RKO (cell line): ENCODE data around the gene SPOCK1.

ENCODE experiments used
- DNase-seq: peaks from one replicate; pipeline ENCODE4 v3.0.0-alpha.2; 2016; ENCODE audit warnings: low spot score

The SPOCK1 gene

DNA sequence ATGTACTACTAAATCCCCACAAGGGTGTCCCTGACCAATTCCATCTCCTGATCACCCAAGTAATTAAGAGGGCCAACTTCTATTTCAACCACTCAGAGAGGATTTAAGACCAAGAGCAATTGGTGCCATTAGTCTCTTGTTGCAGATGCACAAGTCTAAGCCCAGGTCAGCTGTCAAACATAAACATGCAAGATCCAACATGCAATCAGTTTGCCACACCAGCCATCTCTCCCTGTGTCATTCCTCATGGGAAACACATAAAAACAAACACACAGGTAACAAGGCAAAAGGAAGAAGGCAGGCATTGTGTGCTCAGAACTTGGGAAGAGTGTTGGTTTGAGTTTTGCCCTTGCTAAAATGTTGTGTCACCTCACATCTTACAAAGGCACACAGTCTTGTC is 139.2 kb downstream of the SPOCK1 start:
- DNase-seq, result no peak

DNA sequence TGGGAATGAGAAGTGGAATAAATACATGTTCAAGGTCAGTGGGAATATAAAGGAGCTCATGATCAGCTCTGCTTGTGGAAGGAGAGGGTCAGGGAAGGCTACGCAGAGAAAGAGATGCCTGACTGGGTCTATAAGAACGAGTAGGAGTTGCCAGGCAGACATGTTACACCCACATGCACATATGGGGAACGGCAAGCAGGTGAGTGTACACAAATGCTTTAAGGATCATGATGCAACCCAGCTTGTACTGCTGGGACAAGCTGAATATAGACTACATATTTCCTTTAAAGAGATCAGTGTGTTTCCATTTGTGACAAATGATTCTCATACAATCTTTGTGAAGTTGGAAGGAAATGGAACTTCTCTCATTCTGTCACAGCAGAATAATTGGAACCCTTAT is 141.7 kb downstream of the SPOCK1 start:
- no peak for DNase-seq

DNA sequence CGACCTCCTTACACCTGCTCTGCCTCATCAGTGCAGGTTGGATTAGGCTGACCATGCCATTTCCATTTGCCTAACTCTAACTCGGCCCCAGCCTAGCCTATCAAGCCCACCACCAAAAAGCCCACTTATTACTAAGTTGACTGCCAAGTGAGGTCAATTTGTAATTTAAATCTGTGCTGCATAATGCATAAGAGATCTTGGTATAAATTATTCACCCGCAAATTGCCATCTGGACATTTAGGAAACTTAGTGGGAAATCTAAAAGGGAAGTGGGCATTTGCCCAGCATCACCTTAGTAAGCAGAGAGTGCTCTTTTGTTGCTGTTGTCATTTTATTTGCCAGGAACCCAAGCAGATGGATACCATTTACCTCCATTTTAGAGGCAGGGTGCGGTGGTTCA is 143.0 kb downstream of the SPOCK1 start:
- no peak for DNase-seq

DNA sequence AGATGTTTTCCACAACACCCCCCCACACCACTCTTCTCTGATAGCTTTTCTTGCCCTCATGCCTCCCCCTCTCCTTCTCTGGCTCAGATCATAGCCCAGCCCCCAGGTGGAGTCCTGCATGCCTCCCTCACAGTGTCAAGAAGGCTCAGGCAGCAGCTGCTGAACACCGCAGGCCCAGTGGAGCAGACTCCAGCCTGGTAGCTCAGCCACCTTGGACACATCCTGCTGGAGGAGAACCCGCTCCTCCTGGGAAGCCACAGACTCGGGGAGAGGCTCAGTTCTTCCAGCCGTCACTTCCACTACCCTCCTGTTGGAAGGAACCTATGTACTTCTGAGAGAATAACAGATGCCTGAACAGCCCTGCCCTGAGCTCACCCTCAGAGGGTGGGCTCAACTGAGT is 143.4 kb downstream of the SPOCK1 start:
- DNase-seq, result no peak

DNA sequence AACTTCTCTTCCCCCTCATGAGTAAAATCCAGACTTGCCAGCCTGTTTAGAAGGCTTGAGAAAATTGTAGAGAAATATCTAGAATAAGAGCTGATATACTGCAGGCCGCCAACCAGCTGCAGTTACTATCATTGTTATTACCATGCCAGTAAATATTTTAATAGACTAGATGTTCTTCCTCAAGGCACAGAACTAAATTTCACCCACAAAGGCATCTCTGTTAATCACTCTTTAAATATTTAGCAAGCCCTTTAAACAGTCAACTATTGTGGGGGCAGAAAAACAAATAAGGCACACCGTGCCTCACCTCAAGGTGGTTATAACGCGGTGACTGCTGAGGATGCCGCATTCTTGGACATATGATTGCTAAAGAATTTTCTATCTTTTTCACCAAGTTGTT is 147.0 kb downstream of the SPOCK1 start:
- DNase-seq, result no peak

DNA sequence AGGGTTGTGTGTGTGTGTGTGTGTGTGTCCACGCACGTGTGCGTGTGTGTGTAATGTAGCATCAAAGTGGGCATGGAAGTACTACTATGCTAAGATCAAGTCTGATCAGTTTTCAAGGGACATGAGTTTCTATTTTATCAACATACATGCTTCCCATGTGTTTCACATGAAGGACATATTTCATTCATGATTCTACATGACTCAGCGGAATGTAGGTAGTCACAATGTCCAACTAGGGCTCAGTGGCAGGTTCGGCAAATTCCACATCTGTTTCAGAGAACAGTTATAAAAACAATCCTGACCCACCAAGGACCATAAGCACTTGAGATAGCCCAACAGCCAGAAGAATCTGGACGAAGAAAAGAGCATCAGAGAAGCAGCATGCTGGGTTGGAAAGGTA is 148.3 kb downstream of the SPOCK1 start:
- DNase-seq, result no peak

DNA sequence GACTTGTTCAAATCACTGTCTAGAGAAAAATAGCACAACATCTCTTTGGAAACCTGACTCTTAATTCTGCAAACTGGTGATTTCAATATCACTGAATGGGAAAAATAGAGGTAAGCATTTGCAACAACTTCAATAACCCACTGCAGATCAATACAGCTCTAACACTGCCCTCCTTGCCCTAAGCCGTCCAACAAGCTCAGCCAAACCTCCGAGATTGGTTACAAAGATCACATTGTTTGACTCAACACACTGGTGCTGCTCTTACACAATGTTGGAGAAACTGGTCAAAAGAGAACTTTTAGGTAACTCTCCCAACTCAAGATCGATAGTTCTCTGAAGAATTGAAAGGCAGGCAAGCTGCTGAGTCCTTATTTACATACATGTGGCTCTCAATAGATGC is 150.4 kb downstream of the SPOCK1 start:
- DNase-seq, result no peak

DNA sequence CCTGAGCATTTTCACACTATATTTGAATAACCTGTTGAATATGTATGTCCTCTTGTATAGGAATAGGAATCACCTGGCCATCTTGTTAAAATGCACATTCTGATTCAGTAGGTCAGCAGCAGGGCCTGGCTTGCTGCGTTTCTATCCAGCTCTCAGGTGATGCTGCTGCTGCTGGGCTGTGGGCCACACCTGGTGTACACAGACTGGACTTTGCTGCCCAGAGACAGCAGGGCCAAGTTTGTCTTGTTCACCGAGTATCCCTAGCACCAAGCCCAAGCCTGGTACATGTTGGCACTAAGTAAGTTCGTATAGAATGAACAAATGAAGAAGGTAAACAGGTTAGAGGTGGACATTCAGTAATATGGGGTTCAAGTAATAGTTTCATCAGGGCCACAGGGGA is 151.3 kb downstream of the SPOCK1 start:
- no peak for DNase-seq

DNA sequence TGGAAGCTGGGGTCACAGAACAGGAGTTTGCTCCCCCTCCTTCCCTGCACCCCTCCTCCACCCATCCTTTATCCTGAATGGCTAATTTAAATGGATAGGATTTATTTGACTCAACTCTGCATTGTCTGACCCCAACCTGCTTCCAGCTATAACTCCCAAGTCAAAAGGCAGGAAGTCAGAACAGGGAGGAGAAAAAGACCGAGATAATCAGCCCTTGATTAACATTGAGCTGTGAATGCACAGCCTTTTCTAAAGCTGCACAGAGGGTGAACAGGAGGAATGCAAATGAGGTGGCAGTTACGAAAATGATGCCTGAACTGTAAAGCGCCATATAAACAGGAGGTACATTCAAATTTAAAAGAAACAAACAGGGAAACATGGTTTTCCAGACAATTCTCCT is 152.8 kb downstream of the SPOCK1 start:
- no peak for DNase-seq

DNA sequence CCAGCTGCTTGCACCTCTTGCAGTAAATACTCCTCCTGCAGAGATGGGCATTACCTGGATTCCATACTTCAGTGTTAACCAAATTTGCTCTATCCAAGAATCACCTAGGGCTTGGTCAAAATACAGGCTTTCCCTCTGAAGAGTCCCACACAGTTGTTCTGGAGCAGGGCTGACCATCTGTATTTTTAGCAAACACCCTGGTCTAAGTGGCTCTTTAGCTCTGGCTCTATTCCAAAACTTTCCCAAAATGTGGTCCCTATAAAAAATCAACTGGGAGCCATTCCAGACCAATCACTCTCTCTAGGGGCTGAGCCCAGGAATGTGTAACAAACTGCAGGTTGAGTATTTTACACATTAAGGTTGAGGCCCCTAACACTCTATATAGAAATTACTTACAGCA is 153.7 kb downstream of the SPOCK1 start:
- DNase-seq, result no peak

DNA sequence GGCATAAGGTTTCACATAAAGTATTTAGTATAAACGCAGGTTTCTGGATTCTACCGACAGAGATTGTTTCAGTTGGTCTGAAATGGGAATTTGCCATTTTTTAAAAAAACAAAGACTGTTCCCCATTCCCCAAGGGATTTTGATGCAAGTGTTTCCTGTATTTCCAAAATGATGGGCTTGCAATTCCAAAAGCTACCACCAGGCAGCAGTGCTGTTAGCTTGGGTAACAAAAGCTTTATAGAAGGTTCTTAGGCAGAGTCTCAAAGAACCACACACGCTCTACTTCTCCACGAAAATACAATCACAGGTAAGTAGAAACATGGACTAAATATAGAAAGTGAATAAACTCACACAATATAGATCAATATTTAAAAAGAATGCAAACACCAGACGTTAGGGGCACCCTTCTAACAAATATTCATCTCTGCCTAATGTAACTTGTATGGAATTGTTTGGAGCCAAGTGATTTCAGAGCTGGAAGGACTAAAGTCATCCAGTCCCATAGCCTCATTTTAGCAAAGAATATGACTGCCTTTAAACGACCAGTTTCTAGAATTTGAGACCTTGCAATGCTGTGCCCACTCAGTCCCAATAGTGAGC is 154.3 kb downstream of the SPOCK1 start:
- peak; percentile 22 for DNase-seq

DNA sequence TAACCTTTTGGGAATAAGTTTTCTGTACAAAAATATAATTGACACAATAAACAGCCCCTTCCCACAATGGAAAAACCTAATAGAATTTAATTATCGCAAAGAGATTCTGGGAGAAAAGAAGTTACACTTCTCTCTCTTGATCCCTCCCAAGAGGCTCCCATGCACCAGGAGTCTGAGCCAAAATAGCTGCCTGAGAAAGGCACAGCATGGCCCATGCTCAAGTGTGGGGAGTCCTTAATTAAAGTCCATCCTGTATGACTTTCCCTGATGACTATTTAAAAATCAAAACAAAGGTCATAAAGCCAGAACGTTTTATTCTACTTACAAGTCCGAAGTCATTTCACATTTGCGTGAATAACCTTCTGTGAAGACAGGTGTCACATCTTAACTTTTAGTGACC is 155.1 kb downstream of the SPOCK1 start:
- no peak for DNase-seq

DNA sequence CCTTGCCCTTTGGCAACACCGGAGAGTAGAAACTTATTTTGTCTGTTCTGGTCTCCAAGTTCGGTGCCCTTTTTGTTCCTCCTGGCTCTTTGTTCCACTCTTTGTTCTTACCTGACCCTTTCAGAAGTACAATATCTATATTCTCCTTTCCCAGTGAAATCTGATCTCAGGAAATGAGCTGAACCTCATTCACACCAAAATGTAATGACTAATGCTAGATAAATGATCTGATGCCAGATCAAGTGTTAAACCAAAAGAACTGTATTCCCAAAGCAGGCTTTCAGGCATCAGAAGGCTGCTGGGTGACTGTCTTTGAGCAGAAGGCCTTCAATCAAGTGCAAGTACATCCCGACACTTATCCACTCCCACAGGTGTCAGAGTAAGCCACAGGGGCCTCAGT is 156.4 kb downstream of the SPOCK1 start:
- DNase-seq, result no peak

DNA sequence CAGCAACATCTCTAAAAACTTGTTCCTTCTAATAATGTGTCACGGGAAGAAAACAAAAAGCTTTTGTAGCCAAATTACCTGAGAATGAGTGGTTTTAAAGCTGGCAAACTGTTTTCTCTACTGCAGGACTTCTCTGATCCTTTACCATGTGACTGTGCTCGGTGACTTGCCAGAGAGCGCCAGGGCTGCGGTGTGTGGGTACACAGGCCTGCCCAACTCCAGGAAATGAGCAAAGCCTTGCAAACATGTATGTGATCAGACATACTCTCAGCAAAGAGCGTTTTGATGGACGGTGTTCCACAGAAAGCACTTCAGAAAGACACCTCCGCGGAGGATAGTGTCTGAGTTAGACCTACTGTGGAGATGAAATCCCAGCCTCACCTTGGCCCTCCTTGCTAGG is 157.3 kb downstream of the SPOCK1 start:
- no peak for DNase-seq

DNA sequence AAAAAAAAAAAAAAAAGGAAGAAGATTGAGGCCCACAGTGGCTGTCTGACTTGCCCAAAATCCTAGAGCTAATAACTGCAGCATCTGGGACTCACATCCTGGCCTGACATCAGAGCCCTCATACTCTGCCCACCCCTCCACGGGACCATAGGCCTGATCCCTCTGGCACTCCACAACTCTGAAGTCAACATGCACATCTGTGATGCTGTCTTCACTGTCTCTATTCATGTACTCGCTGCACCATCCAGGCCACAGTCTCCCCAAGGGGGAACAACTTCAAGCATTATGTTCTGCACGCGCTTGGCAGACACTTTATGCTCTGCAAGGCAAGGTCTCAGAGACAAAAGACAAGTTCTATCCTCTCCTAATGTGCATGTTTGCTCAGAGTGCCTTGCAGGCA is 158.2 kb downstream of the SPOCK1 start:
- no peak for DNase-seq

DNA sequence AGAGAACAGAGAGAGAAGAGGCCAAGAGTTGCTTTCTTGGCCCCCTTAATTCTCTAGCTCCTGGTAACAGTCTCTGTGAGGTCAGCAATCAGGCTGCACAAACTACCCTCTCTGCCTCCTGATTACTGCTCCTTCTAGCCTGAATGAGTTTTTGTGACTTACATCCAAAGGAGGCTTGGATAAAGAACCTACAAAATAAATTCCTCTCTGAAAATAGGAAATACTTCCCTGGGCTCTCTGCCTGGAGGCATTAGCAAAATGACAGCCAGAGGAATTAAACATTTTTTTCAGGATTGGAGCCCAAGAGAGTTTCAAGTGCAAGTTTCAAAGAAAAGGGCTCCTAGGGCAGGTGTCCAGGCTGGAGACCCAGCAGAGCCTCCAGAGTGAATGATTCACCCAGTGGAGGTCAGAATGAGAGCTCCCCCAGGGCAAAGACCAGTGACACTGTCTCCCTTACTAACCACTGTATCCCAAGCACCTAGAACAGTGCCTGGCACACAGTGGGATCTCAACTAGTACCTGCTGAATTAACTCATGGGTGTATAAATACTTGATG is 162.5 kb downstream of the SPOCK1 start:
- no peak for DNase-seq

DNA sequence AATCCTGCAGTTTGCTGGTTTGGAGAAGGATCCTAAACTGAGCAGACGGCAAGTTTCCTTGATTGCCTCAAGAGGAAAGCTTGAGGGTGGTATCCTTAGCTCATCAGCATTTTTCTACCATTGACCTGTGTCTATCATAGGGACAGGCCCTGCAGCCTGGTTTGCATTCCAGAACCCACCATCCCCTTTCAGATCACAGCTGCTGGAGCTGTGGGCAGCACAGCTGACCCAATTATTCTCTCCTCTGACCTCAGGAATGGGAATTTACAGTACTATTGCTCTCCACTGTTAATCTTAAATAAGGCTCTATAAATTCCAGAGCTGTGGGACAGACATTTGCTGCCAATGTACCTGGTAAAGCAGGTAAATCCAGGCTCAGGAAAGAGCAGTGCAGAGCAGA is 163.0 kb downstream of the SPOCK1 start:
- no peak for DNase-seq

DNA sequence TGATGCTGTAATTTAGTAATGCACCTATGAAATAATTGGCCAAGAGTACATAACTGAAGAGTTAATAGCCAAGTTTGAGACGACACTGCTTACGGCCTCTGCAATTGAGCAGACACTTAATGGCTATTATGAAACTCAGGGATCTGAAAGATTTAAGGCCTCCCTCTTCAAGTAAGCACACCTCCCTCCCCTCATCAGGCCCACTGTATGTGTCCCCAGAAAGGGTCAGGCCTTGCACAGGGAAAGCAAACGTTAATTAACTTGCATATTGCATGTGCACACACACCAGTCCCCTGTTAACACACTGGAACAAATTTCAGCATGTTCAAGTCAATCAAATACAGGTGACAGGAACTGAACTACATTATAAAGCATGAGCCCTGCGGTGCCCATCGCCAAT is 163.6 kb downstream of the SPOCK1 start:
- no peak for DNase-seq

DNA sequence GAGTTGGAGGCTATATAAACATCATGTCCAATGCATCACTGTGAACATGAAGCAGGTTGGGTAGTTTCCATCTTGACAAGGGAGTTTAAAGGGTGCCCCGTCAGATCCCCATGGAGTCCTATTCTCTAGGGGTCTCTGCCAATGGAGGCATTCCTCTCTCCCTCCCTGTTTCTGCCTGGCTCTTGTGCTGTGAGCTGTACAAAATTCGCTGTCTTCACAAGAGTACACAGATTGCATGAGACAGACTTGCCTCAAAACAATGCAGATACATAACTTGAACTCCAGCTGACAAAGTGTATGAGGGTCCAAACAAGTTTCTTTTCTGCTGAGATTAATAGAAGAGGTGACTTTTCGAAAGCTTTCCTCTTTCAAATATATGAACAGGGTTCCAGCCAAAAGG is 165.2 kb downstream of the SPOCK1 start:
- no peak for DNase-seq

DNA sequence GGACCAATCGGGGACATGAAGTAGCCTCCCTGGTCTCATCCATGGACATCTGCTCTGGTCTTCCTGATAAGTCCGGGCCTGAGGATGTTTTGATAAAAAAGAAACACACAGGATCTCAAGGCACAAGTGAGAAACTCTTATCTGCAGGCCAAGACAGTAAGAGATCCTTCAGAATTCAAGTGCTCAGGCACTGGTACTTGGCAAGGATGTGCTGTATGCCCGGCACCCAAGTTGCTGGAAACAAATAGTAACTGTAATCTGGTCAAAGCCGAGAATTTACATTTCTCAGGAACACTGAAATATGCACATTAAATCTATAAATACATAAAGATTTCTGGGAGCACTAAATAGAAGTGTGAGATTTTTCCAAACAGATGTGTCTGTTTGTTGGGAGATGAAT is 165.7 kb downstream of the SPOCK1 start:
- DNase-seq, result no peak

DNA sequence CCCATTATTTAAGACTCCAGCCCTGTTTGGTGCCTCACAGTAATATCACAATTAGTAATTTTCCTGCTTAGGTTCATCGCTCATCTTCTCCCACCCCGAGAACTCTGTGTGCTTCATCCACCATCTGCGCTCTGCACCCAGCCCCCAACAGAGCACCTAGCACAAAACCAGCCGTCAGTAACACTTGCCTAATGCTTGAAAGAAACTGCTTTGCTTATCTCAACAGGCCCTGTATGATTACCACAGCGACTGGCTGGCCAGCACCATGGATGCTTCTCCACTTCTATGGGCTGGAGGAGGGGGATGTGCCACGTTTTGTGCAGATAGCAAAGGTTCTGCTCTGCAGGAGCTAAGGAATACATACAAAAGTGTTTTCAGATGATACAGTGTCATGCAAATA is 166.8 kb downstream of the SPOCK1 start:
- DNase-seq, result no peak

DNA sequence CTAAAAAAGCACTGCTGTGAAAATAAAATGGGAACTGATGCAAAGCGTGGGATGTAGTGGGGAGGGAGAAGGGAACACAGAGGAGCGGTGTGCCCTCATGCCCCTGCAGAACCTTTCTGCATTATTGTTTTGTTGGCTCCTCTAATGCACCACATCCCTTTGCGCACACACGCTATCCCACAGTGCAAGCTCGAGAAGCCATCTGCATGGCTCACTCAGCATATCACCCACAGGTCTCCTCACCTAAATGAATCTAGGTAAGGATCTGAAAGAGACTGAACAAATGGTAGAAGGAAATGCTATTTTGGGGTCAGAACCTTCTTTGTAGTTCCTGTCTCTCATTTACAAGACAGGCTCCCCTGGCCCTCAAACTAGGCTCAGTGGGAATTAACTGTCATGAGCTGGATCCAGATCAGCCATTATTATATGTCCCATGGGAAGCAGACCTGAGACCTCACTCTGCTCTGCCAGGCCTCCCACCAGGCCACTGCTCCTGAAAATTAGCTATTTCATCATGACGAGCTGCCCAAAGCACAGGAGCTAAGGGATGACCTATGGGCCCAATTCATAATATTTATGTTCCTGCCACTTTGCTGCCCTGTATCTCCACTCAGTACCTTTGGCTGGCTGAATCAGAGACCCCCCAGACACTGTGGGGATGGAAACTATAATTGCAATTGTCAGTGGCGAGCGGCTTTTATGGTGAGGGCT is 169.4 kb downstream of the SPOCK1 start:
- no peak for DNase-seq

DNA sequence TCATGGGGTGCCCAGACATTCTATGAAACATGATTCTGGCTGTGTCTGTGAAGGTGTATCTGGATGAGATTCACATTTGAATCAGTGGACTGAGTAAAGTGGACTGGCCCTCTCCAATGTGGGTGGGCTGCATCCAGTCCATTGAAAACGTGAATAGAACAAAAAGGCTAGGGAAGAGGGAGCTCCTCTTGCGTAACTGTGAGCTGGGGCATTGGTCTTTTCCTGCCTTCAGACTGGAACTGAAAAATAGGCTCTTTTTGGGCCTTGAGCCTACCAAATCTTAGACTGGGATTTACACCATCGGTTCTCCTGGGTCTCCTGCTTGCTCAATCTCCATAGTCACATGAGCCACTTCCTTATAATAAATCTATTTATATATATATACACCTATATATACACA is 170.1 kb downstream of the SPOCK1 start:
- no peak for DNase-seq

DNA sequence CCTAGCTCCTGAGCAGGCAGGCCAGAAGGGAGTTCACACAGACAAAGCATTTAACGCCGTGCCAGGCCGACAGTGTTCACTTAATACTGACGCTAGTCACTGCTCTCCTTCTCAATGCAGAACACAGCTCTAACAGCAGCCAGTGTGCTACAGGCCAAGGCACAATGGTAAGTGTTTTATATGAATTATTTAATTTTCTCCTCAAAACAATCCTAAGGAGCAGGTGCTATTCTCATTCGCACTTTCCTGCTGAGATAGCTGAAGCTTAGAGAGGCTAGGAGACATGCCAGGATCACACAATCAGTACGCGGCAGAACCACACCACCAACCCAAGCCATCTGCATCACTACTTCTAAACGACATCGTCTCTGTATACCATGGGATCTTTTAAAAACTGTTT is 170.7 kb downstream of the SPOCK1 start:
- DNase-seq, result no peak
